IMR-90 (cell line): Measurements from ENCODE around the gene CISTR. TPM values are rescaled to one million over a fixed set of nuclear protein-coding genes. Genes with fewer than 3 reads are reported as not detected.

Source experiments
- ATAC-seq: fragments of 200-7000 bp; cut with Tn5 transposase; 2 replicates; pipeline ENCODE4 v1.9.1; 2020; ENCODE audit warnings: low read depth, mild to moderate bottlenecking, moderate library complexity
- BruUV-seq: library from RNA; stranded (reverse); fragments of 400-500 nt; replicated peaks from 2 replicates; lab custom pipeline; 2021; lab: Mats Ljungman, UMichigan
- CTCF ChIA-PET: fragments of 300-600 bp; formaldehyde crosslinking; extraction: SDS; loops from one replicate; lab custom pipeline; 2021; ENCODE audit warnings: antibody characterized with exemption; lab: Yijun Ruan, JAX
- POLR2A ChIA-PET: fragments of 300-600 bp; sonication (Branson Sonifier 250); formaldehyde crosslinking; loops from one replicate; lab custom pipeline; 2022; ENCODE audit warnings: antibody characterized with exemption; ENCODE audit not compliant: unreplicated experiment; lab: Charles Lee
- DNase-seq: peaks from one replicate; pipeline ENCODE4 v3.0.0; 2013
- H2AFZ ChIP-seq: replicated peaks from 2 replicates; pipeline ENCODE3; 2013; ENCODE audit warnings: low read length, mild to moderate bottlenecking; ENCODE audit not compliant: poor library complexity
- H2AK5ac ChIP-seq: 2 replicates; pipeline ENCODE4 v1.6.1; 2013; ENCODE audit warnings: low read depth, low read length, inconsistent platforms
- H2AK9ac ChIP-seq: replicated peaks from 2 replicates; pipeline ENCODE3; 2013; ENCODE audit warnings: mild to moderate bottlenecking, low read depth, low read length, moderate library complexity; ENCODE audit not compliant: poor library complexity
- H2BK120ac ChIP-seq: 2 replicates; pipeline ENCODE4 v1.6.1; 2013; ENCODE audit warnings: low read depth, low read length, inconsistent platforms
- H2BK15ac ChIP-seq: 3 replicates; pipeline ENCODE4 v1.6.1; 2013; ENCODE audit warnings: low read depth, low read length, inconsistent platforms
- H2BK20ac ChIP-seq: 2 replicates; pipeline ENCODE4 v1.6.1; 2013; ENCODE audit warnings: low read depth, mild to moderate bottlenecking, inconsistent platforms, low read length, moderate library complexity
- H2BK5ac ChIP-seq: 2 replicates; pipeline ENCODE4 v1.6.1; 2013; ENCODE audit warnings: mild to moderate bottlenecking, low read depth, low read length, inconsistent platforms; ENCODE audit not compliant: poor library complexity, severe bottlenecking
- H3K14ac ChIP-seq: replicated peaks from 2 replicates; pipeline ENCODE4 v1.6.1; 2013; ENCODE audit warnings: low read depth, low read length, inconsistent platforms
- H3K18ac ChIP-seq: 2 replicates; pipeline ENCODE4 v1.6.1; 2013; ENCODE audit warnings: low read depth, low read length, control low read depth
- H3K23ac ChIP-seq: 2 replicates; pipeline ENCODE4 v1.6.1; 2013; ENCODE audit warnings: low read depth, low read length, inconsistent platforms
- H3K27ac ChIP-seq: 2 replicates; pipeline ENCODE4 v1.5.1; 2013; ENCODE audit warnings: mild to moderate bottlenecking, control low read depth, low read length; ENCODE audit not compliant: insufficient read depth
- H3K27me3 ChIP-seq: 2 replicates; pipeline ENCODE4 v1.6.1; 2013; ENCODE audit warnings: low read length; ENCODE audit not compliant: control insufficient read depth, insufficient read depth
- H3K36me3 ChIP-seq: 2 replicates; pipeline ENCODE4 v1.6.1; 2013; ENCODE audit warnings: low read length, mixed read lengths; ENCODE audit not compliant: control insufficient read depth, insufficient read depth
- H3K4ac ChIP-seq: 2 replicates; pipeline ENCODE4 v1.6.1; 2013; ENCODE audit warnings: low read depth, low read length, inconsistent platforms
- H3K4me1 ChIP-seq: 2 replicates; pipeline ENCODE4 v1.6.1; 2013; ENCODE audit warnings: low read length, mixed read lengths; ENCODE audit not compliant: control insufficient read depth, insufficient read depth
- H3K4me2 ChIP-seq: 2 replicates; pipeline ENCODE4 v1.6.1; 2013; ENCODE audit warnings: low read depth, mild to moderate bottlenecking, control low read depth, low read length, moderate library complexity
- H3K4me3 ChIP-seq: 2 replicates; pipeline ENCODE4 v1.5.1; 2013; ENCODE audit warnings: low read depth, mild to moderate bottlenecking, control low read depth, low read length, moderate library complexity; ENCODE audit not compliant: insufficient read depth
- H3K56ac ChIP-seq: 2 replicates; pipeline ENCODE4 v1.6.1; 2013; ENCODE audit warnings: low read length, inconsistent platforms; ENCODE audit not compliant: insufficient read depth; ENCODE audit errors: extremely low read depth
- H3K79me1 ChIP-seq, 2 experiments: 2 replicates each; pipeline ENCODE4 v1.6.1; 2013; ENCODE audit warnings: low read length in 2 of 2, inconsistent platforms in 1 of 2, low read depth in 1 of 2
- H3K9ac ChIP-seq: 2 replicates; pipeline ENCODE4 v1.6.1; 2013; ENCODE audit warnings: low read depth, low read length, control low read depth
- H3K9me1 ChIP-seq: 2 replicates; pipeline ENCODE4 v1.6.1; 2013; ENCODE audit warnings: low read length, inconsistent platforms; ENCODE audit not compliant: insufficient read depth
- H3K9me3 ChIP-seq: 2 replicates; pipeline ENCODE4 v1.6.1; 2013; ENCODE audit warnings: low read length; ENCODE audit not compliant: control insufficient read depth, insufficient read depth
- H4K20me1 ChIP-seq: 2 replicates; pipeline ENCODE4 v1.6.1; 2013; ENCODE audit warnings: low read length, inconsistent platforms; ENCODE audit not compliant: insufficient read depth
- H4K5ac ChIP-seq: 2 replicates; pipeline ENCODE4 v1.6.1; 2013; ENCODE audit warnings: mild to moderate bottlenecking, low read depth, low read length, control low read depth
- H4K8ac ChIP-seq, 2 experiments: 2 replicates each; pipeline ENCODE4 v1.6.1; 2013; ENCODE audit warnings: low read depth in 2 of 2, low read length in 2 of 2, control low read depth in 1 of 2, inconsistent platforms in 1 of 2
- H4K91ac ChIP-seq: 2 replicates; pipeline ENCODE4 v1.6.1; 2013; ENCODE audit warnings: low read depth, low read length, inconsistent platforms; ENCODE audit not compliant: insufficient read depth
- CEBPB ChIP-seq: IDR thresholded peaks from 2 replicates; pipeline ENCODE4 v1.6.1; 2012; ENCODE audit warnings: low read depth, low read length, improper control_type of control experiment
- CHD1 ChIP-seq: IDR thresholded peaks from 2 replicates; pipeline ENCODE4 v1.6.1; 2012; ENCODE audit warnings: low read depth, low read length, improper control_type of control experiment
- ELK1 ChIP-seq: fragments of 150-350 bp; IDR thresholded peaks from 2 replicates; pipeline ENCODE4 v1.6.1; 2016; ENCODE audit warnings: low read depth, mild to moderate bottlenecking, low read length, moderate library complexity, borderline replicate concordance
- MAFK ChIP-seq: IDR thresholded peaks from 2 replicates; pipeline ENCODE4 v1.6.1; 2012; ENCODE audit warnings: low read depth, low read length, improper control_type of control experiment
- RAD21 ChIP-seq: IDR thresholded peaks from 2 replicates; pipeline ENCODE4 v1.6.1; 2012; ENCODE audit warnings: low read length, improper control_type of control experiment
- WGBS, 2 experiments: methylation state at CpG; one replicate each; pipeline versions ENCODE4 v1.1.5 to v1.1.7; 2013; ENCODE audit warnings: missing lambda C conversion rate in 2 of 2; ENCODE audit not compliant: insufficient read length in 1 of 2; ENCODE audit errors: extremely low coverage in 2 of 2; 5-methylcytosine and 5-hydroxymethylcytosine counted together
- dilution Hi-C: fragments of 300-500 bp; cut with HindIII; formaldehyde crosslinking; loops from one replicate; pipeline ENCODE4 v1.14.3; 2018; ENCODE audit warnings: low sequenced_read_pairs; ENCODE audit not compliant: unreplicated experiment
- in situ Hi-C: fragments of 300-500 bp; cut with MboI; formaldehyde crosslinking; loops from 3 replicates; pipeline ENCODE4 v1.14.3; 2019; ENCODE audit warnings: low sequenced_read_pairs, inconsistent platforms, mixed read lengths
- intact Hi-C: fragments of 100-400 bp; cut with micrococcal nuclease; formaldehyde crosslinking; loops from 2 replicates; pipeline ENCODE4 v1.10.0; 2022
- polyA plus RNA-seq, 3 experiments: library from polyadenylated mRNA; depleted of rRNA; stranded (reverse); fragments of >200 nt; gene quantifications; 2 replicates each; pipeline ENCODE4 v1.2.3, GENCODE V29; 2012; ENCODE audit warnings: low replicate concordance in 1 of 3
- total RNA-seq: library from RNA; depleted of rRNA; stranded (reverse); fragments of >200 nt; gene quantifications from 2 replicates; pipeline ENCODE4 v1.2.3, GENCODE V29; 2012

CISTR gene
- total and polyA plus RNA-seq, 2 of the 4 experiments (the other 2 are of a cell fraction) = not detected

GRCh38 chr12:53777412-53777811, 25.6 kb upstream of the CISTR start:
- Histone ChIP-seq H3K56ac (no peak overlapping the region), H4K5ac (no peak overlapping the region), H4K91ac (no peak overlapping the region), H3K36me3 (no peaks in the 10 kb centered on the region), H2BK15ac (no peak overlapping the region), H4K20me1 (no peaks in the 10 kb centered on the region), H3K27ac (no peak overlapping the region), H2AK5ac (no peak overlapping the region), H3K9me1 (no peaks in the 10 kb centered on the region), H2BK120ac (no peak overlapping the region), H3K23ac (no peak overlapping the region), H3K14ac (no peak overlapping the region), H4K8ac (no peak overlapping the region), H3K4me1 (no peaks in the 10 kb centered on the region), H2BK5ac (no peak overlapping the region), H3K9ac (no peak overlapping the region), H3K9me3 (no peaks in the 10 kb centered on the region), H3K79me1 (no peaks in the 10 kb centered on the region), H2BK20ac (no peak overlapping the region), H3K4me2 (no peak overlapping the region), H3K27me3 (peaks cover 16% of the 10 kb centered on the region), H2AK9ac (no peak overlapping the region), H3K18ac (no peak overlapping the region), H2AFZ (no peak overlapping the region), H3K4me3 (no peak overlapping the region), H3K4ac (no peak overlapping the region)
- BruUV-seq = no TSS peak
- in situ Hi-C loops = loop anchor here (10.0 kb wide), 1 partner anchor 427 kb away; no protein-coding TSS in a partner anchor
- ChIA-PET POLR2A (no interaction called here), CTCF (no interaction called here)
- intact Hi-C loops = no loop called here
- no peak for DNase-seq
- WGBS, 2 experiments = 69% methylated on average over 2 of the region's 2 CpGs; no CpG with 5 or more reads in 1 of the 2 experiments
- TF ChIP-seq MAFK (no peak), ELK1 (no peak), CHD1 (no peak), CEBPB (no peak), RAD21 (no peak)
- dilution Hi-C loops = no loop called here
- no peak for ATAC-seq
